IMR-90 (cell line): ENCODE measurements around the gene ERMP1. TPM values are rescaled to one million over a fixed set of nuclear protein-coding genes. Genes with fewer than 3 reads are reported as not detected.
A peak's percentile ranks its signal among the peaks of the same experiment; 100 is the strongest.

Source experiments
- ATAC-seq: fragments of 200-7000 bp; cut with Tn5 transposase; 2 replicates; pipeline ENCODE4 v1.9.1; 2020; ENCODE audit warnings: low read depth, mild to moderate bottlenecking, moderate library complexity
- BruUV-seq: library from RNA; stranded (reverse); fragments of 400-500 nt; replicated peaks from 2 replicates; lab custom pipeline; 2021; lab: Mats Ljungman, UMichigan
- CTCF ChIA-PET: fragments of 300-600 bp; formaldehyde crosslinking; extraction: SDS; loops from one replicate; lab custom pipeline; 2021; ENCODE audit warnings: antibody characterized with exemption; lab: Yijun Ruan, JAX
- POLR2A ChIA-PET: fragments of 300-600 bp; sonication (Branson Sonifier 250); formaldehyde crosslinking; loops from one replicate; lab custom pipeline; 2022; ENCODE audit warnings: antibody characterized with exemption; ENCODE audit not compliant: unreplicated experiment; lab: Charles Lee
- DNase-seq: peaks from one replicate; pipeline ENCODE4 v3.0.0; 2013
- H2AFZ ChIP-seq: replicated peaks from 2 replicates; pipeline ENCODE3; 2013; ENCODE audit warnings: low read length, mild to moderate bottlenecking; ENCODE audit not compliant: poor library complexity
- H2AK5ac ChIP-seq: 2 replicates; pipeline ENCODE4 v1.6.1; 2013; ENCODE audit warnings: low read depth, low read length, inconsistent platforms
- H2AK9ac ChIP-seq: replicated peaks from 2 replicates; pipeline ENCODE3; 2013; ENCODE audit warnings: mild to moderate bottlenecking, low read depth, low read length, moderate library complexity; ENCODE audit not compliant: poor library complexity
- H2BK120ac ChIP-seq: 2 replicates; pipeline ENCODE4 v1.6.1; 2013; ENCODE audit warnings: low read depth, low read length, inconsistent platforms
- H2BK15ac ChIP-seq: 3 replicates; pipeline ENCODE4 v1.6.1; 2013; ENCODE audit warnings: low read depth, low read length, inconsistent platforms
- H2BK20ac ChIP-seq: 2 replicates; pipeline ENCODE4 v1.6.1; 2013; ENCODE audit warnings: low read depth, mild to moderate bottlenecking, inconsistent platforms, low read length, moderate library complexity
- H2BK5ac ChIP-seq: 2 replicates; pipeline ENCODE4 v1.6.1; 2013; ENCODE audit warnings: mild to moderate bottlenecking, low read depth, low read length, inconsistent platforms; ENCODE audit not compliant: poor library complexity, severe bottlenecking
- H3K14ac ChIP-seq: replicated peaks from 2 replicates; pipeline ENCODE4 v1.6.1; 2013; ENCODE audit warnings: low read depth, low read length, inconsistent platforms
- H3K18ac ChIP-seq: 2 replicates; pipeline ENCODE4 v1.6.1; 2013; ENCODE audit warnings: low read depth, low read length, control low read depth
- H3K23ac ChIP-seq: 2 replicates; pipeline ENCODE4 v1.6.1; 2013; ENCODE audit warnings: low read depth, low read length, inconsistent platforms
- H3K27ac ChIP-seq: 2 replicates; pipeline ENCODE4 v1.5.1; 2013; ENCODE audit warnings: mild to moderate bottlenecking, control low read depth, low read length; ENCODE audit not compliant: insufficient read depth
- H3K27me3 ChIP-seq: 2 replicates; pipeline ENCODE4 v1.6.1; 2013; ENCODE audit warnings: low read length; ENCODE audit not compliant: control insufficient read depth, insufficient read depth
- H3K36me3 ChIP-seq: 2 replicates; pipeline ENCODE4 v1.6.1; 2013; ENCODE audit warnings: low read length, mixed read lengths; ENCODE audit not compliant: control insufficient read depth, insufficient read depth
- H3K4ac ChIP-seq: 2 replicates; pipeline ENCODE4 v1.6.1; 2013; ENCODE audit warnings: low read depth, low read length, inconsistent platforms
- H3K4me1 ChIP-seq: 2 replicates; pipeline ENCODE4 v1.6.1; 2013; ENCODE audit warnings: low read length, mixed read lengths; ENCODE audit not compliant: control insufficient read depth, insufficient read depth
- H3K4me2 ChIP-seq: 2 replicates; pipeline ENCODE4 v1.6.1; 2013; ENCODE audit warnings: low read depth, mild to moderate bottlenecking, control low read depth, low read length, moderate library complexity
- H3K4me3 ChIP-seq: 2 replicates; pipeline ENCODE4 v1.5.1; 2013; ENCODE audit warnings: low read depth, mild to moderate bottlenecking, control low read depth, low read length, moderate library complexity; ENCODE audit not compliant: insufficient read depth
- H3K56ac ChIP-seq: 2 replicates; pipeline ENCODE4 v1.6.1; 2013; ENCODE audit warnings: low read length, inconsistent platforms; ENCODE audit not compliant: insufficient read depth; ENCODE audit errors: extremely low read depth
- H3K79me1 ChIP-seq, 2 experiments: 2 replicates each; pipeline ENCODE4 v1.6.1; 2013; ENCODE audit warnings: low read length in 2 of 2, inconsistent platforms in 1 of 2, low read depth in 1 of 2
- H3K9ac ChIP-seq: 2 replicates; pipeline ENCODE4 v1.6.1; 2013; ENCODE audit warnings: low read depth, low read length, control low read depth
- H3K9me1 ChIP-seq: 2 replicates; pipeline ENCODE4 v1.6.1; 2013; ENCODE audit warnings: low read length, inconsistent platforms; ENCODE audit not compliant: insufficient read depth
- H3K9me3 ChIP-seq: 2 replicates; pipeline ENCODE4 v1.6.1; 2013; ENCODE audit warnings: low read length; ENCODE audit not compliant: control insufficient read depth, insufficient read depth
- H4K20me1 ChIP-seq: 2 replicates; pipeline ENCODE4 v1.6.1; 2013; ENCODE audit warnings: low read length, inconsistent platforms; ENCODE audit not compliant: insufficient read depth
- H4K5ac ChIP-seq: 2 replicates; pipeline ENCODE4 v1.6.1; 2013; ENCODE audit warnings: mild to moderate bottlenecking, low read depth, low read length, control low read depth
- H4K8ac ChIP-seq, 2 experiments: 2 replicates each; pipeline ENCODE4 v1.6.1; 2013; ENCODE audit warnings: low read depth in 2 of 2, low read length in 2 of 2, control low read depth in 1 of 2, inconsistent platforms in 1 of 2
- H4K91ac ChIP-seq: 2 replicates; pipeline ENCODE4 v1.6.1; 2013; ENCODE audit warnings: low read depth, low read length, inconsistent platforms; ENCODE audit not compliant: insufficient read depth
- MAFK ChIP-seq: IDR thresholded peaks from 2 replicates; pipeline ENCODE4 v1.6.1; 2012; ENCODE audit warnings: low read depth, low read length, improper control_type of control experiment
- RAD21 ChIP-seq: IDR thresholded peaks from 2 replicates; pipeline ENCODE4 v1.6.1; 2012; ENCODE audit warnings: low read length, improper control_type of control experiment
- RCOR1 ChIP-seq: IDR thresholded peaks from 2 replicates; pipeline ENCODE4 v1.6.1; 2012; ENCODE audit warnings: mild to moderate bottlenecking, low read length, improper control_type of control experiment; ENCODE audit not compliant: insufficient replicate concordance
- WGBS, 2 experiments: methylation state at CpG; one replicate each; pipeline versions ENCODE4 v1.1.5 to v1.1.7; 2013; ENCODE audit warnings: missing lambda C conversion rate in 2 of 2; ENCODE audit not compliant: insufficient read length in 1 of 2; ENCODE audit errors: extremely low coverage in 2 of 2; 5-methylcytosine and 5-hydroxymethylcytosine counted together
- dilution Hi-C: fragments of 300-500 bp; cut with HindIII; formaldehyde crosslinking; loops from one replicate; pipeline ENCODE4 v1.14.3; 2018; ENCODE audit warnings: low sequenced_read_pairs; ENCODE audit not compliant: unreplicated experiment
- in situ Hi-C: fragments of 300-500 bp; cut with MboI; formaldehyde crosslinking; loops from 3 replicates; pipeline ENCODE4 v1.14.3; 2019; ENCODE audit warnings: low sequenced_read_pairs, inconsistent platforms, mixed read lengths
- intact Hi-C: fragments of 100-400 bp; cut with micrococcal nuclease; formaldehyde crosslinking; loops from 2 replicates; pipeline ENCODE4 v1.10.0; 2022
- polyA plus RNA-seq, 3 experiments: library from polyadenylated mRNA; depleted of rRNA; stranded (reverse); fragments of >200 nt; gene quantifications; 2 replicates each; pipeline ENCODE4 v1.2.3, GENCODE V29; 2012; ENCODE audit warnings: low replicate concordance in 1 of 3
- total RNA-seq: library from RNA; depleted of rRNA; stranded (reverse); fragments of >200 nt; gene quantifications from 2 replicates; pipeline ENCODE4 v1.2.3, GENCODE V29; 2012
- TF ChIP-seq, protein P1 (sequence below): fragments of 150-350 bp; IDR thresholded peaks from 2 replicates; pipeline ENCODE4 v1.6.1; 2016; ENCODE audit warnings: low read depth, mild to moderate bottlenecking, low read length, moderate library complexity, borderline replicate concordance
- TF ChIP-seq, protein P2 (sequence below): fragments of 150-350 bp; IDR thresholded peaks from 2 replicates; pipeline ENCODE4 v1.6.1; 2017; ENCODE audit warnings: mild to moderate bottlenecking, antibody characterized with exemption, low read length, low read depth

Gene ERMP1
- total and polyA plus RNA-seq, 2 of the 4 experiments (the other 2 are of a cell fraction) = 2.2 to 4.7 TPM

DNA sequence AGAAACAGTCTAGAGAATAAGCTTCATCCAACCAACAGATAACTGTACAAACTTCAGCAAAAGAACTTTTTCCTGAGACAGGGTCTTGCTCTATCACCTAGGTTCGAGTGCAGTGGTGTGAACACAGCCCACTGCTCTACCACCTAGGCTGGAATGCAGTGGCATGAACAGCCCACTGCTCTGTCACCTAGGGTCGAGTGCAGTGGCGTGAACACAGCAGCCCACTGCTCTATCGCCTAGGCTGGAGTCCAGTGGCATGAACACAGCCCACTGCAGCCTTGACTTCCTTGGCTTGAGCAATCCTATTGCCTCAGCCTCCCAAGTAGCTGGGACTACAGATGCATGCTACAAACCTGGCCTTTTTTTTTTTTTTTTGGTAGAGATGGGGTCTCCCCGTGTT is 43.4 kb downstream of the ERMP1 start:
- H3K9me3 ChIP-seq = no peaks in the 10 kb centered on the region
- H4K8ac ChIP-seq = 0 out of 4 replicates have a peak overlapping the region, but pooled peaks of 1 of the 2 experiments have one; percentile 19
- ATAC-seq = no peak
- H3K4me2 ChIP-seq = no peak overlapping the region
- dilution Hi-C loops (no loop called here), in situ Hi-C loops (no loop called here), intact Hi-C loops (no loop called here)
- no peak overlapping the region for H2BK20ac ChIP-seq
- peaks cover 8% of the 10 kb centered on the region for H3K4me1 ChIP-seq
- H3K14ac ChIP-seq = peak overlapping the region; percentile 23; the same call in 1 of the 2 replicates
- H2AK9ac ChIP-seq = no peak overlapping the region
- H3K79me1 ChIP-seq = peaks cover 4 to 5% of the 10 kb centered on the region in 2 experiments; a peak in 3 of 4 replicates
- no peak overlapping the region for H2BK15ac ChIP-seq
- no peak overlapping the region for H3K18ac ChIP-seq
- H4K91ac ChIP-seq = no peak overlapping the region
- peaks cover 1% of the 10 kb centered on the region for H3K36me3 ChIP-seq
- H2BK5ac ChIP-seq = no peak overlapping the region
- WGBS, 2 experiments = 80% methylated on average over 1 of the region's 5 CpGs; no CpG with 5 or more reads in 1 of the 2 experiments
- no peak overlapping the region for H3K4me3 ChIP-seq
- no peaks in the 10 kb centered on the region; the same call in 1 of the 2 replicates for H4K20me1 ChIP-seq
- H2AFZ ChIP-seq = no peak overlapping the region
- H2AK5ac ChIP-seq = no peak overlapping the region
- H4K5ac ChIP-seq = no peak overlapping the region
- no peak overlapping the region for H3K56ac ChIP-seq
- H3K9ac ChIP-seq = no peak overlapping the region
- BruUV-seq = no TSS peak
- TF ChIP-seq MAFK (no peak), RCOR1 (no peak), RAD21 (no peak)
- TF ChIP-seq, protein P1, sequence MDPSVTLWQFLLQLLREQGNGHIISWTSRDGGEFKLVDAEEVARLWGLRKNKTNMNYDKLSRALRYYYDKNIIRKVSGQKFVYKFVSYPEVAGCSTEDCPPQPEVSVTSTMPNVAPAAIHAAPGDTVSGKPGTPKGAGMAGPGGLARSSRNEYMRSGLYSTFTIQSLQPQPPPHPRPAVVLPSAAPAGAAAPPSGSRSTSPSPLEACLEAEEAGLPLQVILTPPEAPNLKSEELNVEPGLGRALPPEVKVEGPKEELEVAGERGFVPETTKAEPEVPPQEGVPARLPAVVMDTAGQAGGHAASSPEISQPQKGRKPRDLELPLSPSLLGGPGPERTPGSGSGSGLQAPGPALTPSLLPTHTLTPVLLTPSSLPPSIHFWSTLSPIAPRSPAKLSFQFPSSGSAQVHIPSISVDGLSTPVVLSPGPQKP = no peak
- TF ChIP-seq, protein P2, sequence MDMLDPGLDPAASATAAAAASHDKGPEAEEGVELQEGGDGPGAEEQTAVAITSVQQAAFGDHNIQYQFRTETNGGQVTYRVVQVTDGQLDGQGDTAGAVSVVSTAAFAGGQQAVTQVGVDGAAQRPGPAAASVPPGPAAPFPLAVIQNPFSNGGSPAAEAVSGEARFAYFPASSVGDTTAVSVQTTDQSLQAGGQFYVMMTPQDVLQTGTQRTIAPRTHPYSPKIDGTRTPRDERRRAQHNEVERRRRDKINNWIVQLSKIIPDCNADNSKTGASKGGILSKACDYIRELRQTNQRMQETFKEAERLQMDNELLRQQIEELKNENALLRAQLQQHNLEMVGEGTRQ = no peak
- no peak overlapping the region for H3K27ac ChIP-seq
- no peak for DNase-seq
- ChIA-PET POLR2A (no interaction called here), CTCF (no interaction called here)
- no peaks in the 10 kb centered on the region for H3K27me3 ChIP-seq
- H2BK120ac ChIP-seq = no peak overlapping the region
- H3K9me1 ChIP-seq = peaks cover 11% of the 10 kb centered on the region; the same call in 1 of the 2 replicates
- no peak overlapping the region for H3K23ac ChIP-seq
- no peak overlapping the region for H3K4ac ChIP-seq
